HepG2 (cell line): ENCODE results near the gene DOCK11.

Source experiments
- EZH2 ChIP-seq: conservative IDR thresholded peaks from 2 replicates; pipeline ENCODE4 v1.6.1; 2012; ENCODE audit warnings: mild to moderate bottlenecking, low read depth, low read length, moderate library complexity
- HMG20B ChIP-seq: conservative IDR thresholded peaks from 2 replicates; pipeline ENCODE4 v1.6.1; 2016; ENCODE audit warnings: missing genetic modification reagents, missing compliant biosample characterization
- IRF2 ChIP-seq: IDR thresholded peaks from 2 replicates; pipeline ENCODE4 v1.6.1; 2018; ENCODE audit warnings: missing genetic modification reagents, missing compliant biosample characterization
- KAT7 ChIP-seq: IDR thresholded peaks from 2 replicates; pipeline ENCODE4 v1.6.1; 2018; ENCODE audit warnings: borderline replicate concordance, missing compliant biosample characterization
- POLR2A ChIP-seq, 2 experiments: IDR thresholded peaks; 2 replicates each; pipeline ENCODE4 v1.6.1; 2011; ENCODE audit warnings: low read depth in 2 of 2, low read length in 2 of 2, mild to moderate bottlenecking in 1 of 2, moderate library complexity in 1 of 2; ENCODE audit not compliant: insufficient read depth in 1 of 2
- POLR2AphosphoS5 ChIP-seq: IDR thresholded peaks from 2 replicates; pipeline ENCODE4 v1.6.1; 2012; ENCODE audit warnings: low read depth, low read length
- TP53 ChIP-seq: sonication (generic); formaldehyde crosslinking; conservative IDR thresholded peaks from 2 replicates; pipeline ENCODE4 v1.4.0; 2020; ENCODE audit warnings: missing genetic modification reagents
- TF ChIP-seq, protein P1 (sequence below): sonication (generic); formaldehyde crosslinking; IDR thresholded peaks from 2 replicates; pipeline ENCODE4 v1.4.0; 2020; ENCODE audit warnings: missing genetic modification reagents
- TF ChIP-seq, protein P2 (sequence below): sonication (generic); formaldehyde crosslinking; IDR thresholded peaks from 2 replicates; pipeline ENCODE4 v1.5.0; 2020; ENCODE audit warnings: mild to moderate bottlenecking, missing genetic modification reagents, moderate library complexity
- TF ChIP-seq, protein P3 (sequence below): sonication (generic); formaldehyde crosslinking; IDR thresholded peaks from 2 replicates; pipeline ENCODE4 v1.5.1; 2020; ENCODE audit warnings: mild to moderate bottlenecking, missing genetic modification reagents, moderate library complexity
- TF ChIP-seq, protein P4 (sequence below): sonication (generic); formaldehyde crosslinking; IDR thresholded peaks from 2 replicates; pipeline ENCODE4 v1.4.0; 2020; ENCODE audit warnings: mild to moderate bottlenecking, missing genetic modification reagents

DNA sequence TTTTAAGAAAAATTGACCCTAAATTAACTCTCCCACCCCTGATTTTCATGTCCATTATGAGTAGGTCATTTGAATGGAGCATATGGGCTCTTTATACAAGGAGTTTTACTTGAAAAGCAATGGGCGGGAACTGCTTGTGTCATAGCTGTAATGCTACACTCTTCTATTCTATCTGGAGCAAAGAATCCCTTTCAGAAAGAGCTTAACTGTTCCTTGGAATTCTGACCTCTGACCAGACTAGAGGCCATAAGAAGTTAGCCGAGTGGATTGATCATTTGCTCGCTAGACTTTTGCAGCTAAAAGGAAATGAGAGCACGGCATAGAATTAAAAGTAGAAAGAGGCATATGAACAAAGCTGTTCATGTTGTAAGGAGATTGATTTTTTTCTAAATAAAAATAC, 79.1 kb downstream of the DOCK11 start:
- TF ChIP-seq HMG20B (CRISPR knock-in tag) (no peak), EZH2 (no peak), POLR2AphosphoS5 (no peak), KAT7 (no peak), IRF2 (CRISPR knock-in tag) (no peak), POLR2A (IDR thresholded peaks at IDR 0.05; ENCODE audit: insufficient read depth in 1 of 2, low read depth in 2 of 2, low read length in 2 of 2) (no peak), TP53 (CRISPR knock-in tag) (no peak)
- TF ChIP-seq, protein P1, sequence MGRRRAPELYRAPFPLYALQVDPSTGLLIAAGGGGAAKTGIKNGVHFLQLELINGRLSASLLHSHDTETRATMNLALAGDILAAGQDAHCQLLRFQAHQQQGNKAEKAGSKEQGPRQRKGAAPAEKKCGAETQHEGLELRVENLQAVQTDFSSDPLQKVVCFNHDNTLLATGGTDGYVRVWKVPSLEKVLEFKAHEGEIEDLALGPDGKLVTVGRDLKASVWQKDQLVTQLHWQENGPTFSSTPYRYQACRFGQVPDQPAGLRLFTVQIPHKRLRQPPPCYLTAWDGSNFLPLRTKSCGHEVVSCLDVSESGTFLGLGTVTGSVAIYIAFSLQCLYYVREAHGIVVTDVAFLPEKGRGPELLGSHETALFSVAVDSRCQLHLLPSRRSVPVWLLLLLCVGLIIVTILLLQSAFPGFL (CRISPR knock-in tag), result no peak
- TF ChIP-seq, protein P2, sequence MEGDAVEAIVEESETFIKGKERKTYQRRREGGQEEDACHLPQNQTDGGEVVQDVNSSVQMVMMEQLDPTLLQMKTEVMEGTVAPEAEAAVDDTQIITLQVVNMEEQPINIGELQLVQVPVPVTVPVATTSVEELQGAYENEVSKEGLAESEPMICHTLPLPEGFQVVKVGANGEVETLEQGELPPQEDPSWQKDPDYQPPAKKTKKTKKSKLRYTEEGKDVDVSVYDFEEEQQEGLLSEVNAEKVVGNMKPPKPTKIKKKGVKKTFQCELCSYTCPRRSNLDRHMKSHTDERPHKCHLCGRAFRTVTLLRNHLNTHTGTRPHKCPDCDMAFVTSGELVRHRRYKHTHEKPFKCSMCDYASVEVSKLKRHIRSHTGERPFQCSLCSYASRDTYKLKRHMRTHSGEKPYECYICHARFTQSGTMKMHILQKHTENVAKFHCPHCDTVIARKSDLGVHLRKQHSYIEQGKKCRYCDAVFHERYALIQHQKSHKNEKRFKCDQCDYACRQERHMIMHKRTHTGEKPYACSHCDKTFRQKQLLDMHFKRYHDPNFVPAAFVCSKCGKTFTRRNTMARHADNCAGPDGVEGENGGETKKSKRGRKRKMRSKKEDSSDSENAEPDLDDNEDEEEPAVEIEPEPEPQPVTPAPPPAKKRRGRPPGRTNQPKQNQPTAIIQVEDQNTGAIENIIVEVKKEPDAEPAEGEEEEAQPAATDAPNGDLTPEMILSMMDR (CRISPR knock-in tag), result no peak
- TF ChIP-seq, protein P3, sequence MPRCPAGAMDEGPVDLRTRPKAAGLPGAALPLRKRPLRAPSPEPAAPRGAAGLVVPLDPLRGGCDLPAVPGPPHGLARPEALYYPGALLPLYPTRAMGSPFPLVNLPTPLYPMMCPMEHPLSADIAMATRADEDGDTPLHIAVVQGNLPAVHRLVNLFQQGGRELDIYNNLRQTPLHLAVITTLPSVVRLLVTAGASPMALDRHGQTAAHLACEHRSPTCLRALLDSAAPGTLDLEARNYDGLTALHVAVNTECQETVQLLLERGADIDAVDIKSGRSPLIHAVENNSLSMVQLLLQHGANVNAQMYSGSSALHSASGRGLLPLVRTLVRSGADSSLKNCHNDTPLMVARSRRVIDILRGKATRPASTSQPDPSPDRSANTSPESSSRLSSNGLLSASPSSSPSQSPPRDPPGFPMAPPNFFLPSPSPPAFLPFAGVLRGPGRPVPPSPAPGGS, result no peak
- TF ChIP-seq, protein P4, sequence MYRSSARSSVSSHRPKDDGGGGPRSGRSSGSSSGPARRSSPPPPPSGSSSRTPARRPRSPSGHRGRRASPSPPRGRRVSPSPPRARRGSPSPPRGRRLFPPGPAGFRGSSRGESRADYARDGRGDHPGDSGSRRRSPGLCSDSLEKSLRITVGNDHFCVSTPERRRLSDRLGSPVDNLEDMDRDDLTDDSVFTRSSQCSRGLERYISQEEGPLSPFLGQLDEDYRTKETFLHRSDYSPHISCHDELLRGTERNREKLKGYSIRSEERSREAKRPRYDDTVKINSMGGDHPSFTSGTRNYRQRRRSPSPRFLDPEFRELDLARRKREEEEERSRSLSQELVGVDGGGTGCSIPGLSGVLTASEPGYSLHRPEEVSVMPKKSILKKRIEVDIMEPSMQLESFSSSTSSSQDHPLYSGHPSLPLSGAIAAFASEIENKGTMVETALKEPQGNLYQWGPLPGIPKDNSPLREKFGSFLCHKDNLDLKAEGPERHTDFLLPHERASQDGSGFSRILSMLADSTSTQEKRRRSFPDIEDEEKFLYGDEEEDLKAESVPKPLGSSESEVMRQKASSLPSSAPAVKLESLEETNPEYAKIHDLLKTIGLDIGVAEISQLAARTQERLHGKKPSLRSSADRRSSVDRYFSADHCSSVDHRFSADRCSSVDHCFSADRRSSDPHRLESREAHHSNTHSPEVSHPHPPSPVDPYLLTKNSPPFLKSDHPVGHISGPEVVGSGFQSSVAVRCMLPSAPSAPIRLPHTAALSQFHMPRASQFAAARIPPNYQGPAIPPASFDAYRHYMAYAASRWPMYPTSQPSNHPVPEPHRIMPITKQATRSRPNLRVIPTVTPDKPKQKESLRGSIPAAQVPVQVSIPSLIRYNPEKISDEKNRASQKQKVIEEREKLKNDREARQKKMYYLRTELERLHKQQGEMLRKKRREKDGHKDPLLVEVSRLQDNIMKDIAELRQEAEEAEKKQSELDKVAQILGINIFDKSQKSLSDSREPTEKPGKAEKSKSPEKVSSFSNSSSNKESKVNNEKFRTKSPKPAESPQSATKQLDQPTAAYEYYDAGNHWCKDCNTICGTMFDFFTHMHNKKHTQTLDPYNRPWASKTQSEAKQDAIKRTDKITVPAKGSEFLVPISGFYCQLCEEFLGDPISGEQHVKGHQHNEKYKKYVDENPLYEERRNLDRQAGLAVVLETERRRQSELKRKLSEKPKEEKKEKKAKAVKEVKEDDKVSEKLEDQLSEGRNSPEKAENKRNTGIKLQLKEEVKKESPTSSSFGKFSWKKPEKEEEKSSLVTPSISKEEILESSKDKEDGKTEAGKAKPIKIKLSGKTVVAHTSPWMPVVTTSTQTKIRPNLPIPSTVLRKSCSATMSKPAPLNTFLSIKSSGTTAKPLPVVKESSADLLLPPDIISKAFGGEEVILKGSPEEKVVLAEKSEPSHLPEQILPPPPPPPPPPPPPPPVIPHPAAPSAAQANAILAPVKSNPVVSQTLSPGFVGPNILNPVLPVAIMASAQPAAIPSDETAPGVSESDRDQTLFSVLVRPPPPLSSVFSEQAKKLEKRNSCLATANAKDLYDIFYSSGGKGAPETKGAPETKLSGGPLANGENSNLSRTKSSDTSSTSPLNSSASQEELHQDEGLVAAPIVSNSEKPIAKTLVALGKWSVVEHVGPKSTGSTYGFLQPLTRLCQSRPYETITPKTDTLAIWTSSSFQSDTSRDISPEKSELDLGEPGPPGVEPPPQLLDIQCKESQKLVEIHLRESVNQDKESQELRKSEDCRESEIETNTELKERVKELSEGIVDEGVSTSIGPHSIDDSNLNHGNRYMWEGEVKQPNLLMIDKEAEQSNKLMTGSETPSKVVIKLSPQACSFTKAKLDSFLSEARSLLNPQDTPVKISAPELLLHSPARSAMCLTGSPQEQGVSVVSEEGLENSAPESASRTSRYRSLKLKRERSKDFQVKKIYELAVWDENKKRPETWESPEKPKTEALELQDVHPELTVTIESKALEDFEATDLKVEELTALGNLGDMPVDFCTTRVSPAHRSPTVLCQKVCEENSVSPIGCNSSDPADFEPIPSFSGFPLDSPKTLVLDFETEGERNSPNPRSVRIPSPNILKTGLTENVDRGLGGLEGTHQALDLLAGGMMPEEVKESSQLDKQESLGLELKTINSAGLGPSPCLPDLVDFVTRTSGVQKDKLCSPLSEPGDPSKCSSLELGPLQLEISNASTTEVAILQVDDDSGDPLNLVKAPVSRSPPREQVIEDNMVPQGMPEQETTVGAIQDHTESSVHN (CRISPR knock-in tag), result no peak
